Inflammatory macrophage (primary cell): ENCODE data around the gene SMAD6.
A peak's percentile ranks its signal among the peaks of the same experiment; 100 is the strongest.
"Not testable (repeated sequence)": the region's sequence is repeated elsewhere in the genome, so short reads cannot be mapped to it uniquely, and the experiment has no call there.

Source experiments
- DNase-seq, 2 donors: peaks; one replicate each; pipeline ENCODE4 v3.0.0-alpha.2; 2020 to 2022

The SMAD6 gene

DNA sequence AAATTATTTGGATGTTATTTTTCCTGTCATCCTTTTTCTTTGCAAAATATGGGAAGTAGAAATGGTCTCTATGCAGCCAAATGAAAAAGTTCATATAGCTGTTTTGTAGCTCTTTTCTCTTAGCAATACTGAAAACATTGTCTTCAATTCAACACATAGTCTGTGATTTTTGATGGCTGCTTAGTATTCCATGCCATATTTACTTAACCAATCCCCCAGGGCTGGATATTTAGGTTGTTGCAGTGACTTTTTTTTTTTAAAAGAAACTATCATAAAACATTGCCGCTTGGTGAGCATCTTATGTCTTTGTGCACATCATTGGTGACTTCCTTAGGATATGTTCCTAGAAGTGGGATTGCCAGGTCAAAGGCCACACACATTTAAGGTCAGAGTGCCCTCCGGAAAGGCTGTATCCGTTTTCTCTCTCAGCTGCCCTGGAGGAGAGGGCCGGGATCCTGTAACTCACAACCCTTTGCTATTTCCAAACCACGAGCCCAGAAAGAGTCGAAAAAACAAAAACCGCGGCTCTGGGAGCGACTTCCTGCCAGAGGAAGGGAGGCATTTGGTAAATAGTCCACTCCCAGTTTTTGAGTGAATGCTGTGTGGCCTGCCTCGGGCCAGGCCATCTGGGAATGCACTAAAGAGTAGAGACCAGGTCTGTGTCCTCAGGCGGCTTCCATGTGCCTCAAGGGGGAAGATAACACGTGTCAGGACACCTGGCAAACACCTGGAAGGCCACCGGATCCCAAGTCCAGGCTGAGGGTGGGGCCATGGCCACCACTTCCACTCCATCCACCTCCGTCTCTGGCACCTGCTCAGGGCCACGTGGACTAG is 41.9 kb downstream of the SMAD6 start:
- DNase-seq = no peak

GRCh38 chr15:66744610-66745279 is 42.7 kb downstream of the SMAD6 start:
- no peak for DNase-seq

DNA sequence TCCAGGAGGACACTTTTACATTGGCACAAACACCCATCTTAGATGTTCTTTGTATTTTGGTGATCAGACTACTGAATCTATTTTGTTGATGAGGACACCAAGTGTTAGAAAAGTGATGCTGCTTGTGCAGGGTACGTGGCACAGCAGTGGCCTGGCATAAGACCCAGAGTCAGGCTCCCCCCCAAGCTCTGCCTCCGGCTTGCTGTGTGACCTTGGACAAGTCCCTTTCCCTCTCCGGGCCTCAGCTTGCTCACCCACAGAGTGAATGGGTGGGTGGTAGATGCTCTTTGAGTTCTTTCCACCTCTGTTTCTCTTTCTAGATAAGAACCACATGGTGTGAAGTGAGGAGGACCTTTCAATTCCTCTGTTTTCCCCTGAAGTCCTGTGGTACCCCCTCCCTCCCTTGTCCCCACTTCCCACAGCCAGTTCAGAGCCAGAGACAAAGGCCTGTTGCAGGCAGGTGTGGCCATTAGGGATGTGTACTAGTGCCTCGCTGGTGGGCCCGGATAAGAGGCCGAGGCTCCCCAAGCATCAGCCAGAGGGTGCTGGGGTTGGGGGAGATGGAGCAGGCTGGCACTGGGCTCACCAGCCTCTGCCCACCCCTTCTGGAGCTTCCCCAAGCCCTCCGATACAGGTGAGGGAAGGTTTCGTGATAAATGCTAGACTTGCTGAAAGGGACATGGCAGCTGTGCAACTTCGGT is 43.6 kb downstream of the SMAD6 start:
- no peak for DNase-seq

GRCh38 chr15:66746231-66746605 is 44.2 kb downstream of the SMAD6 start:
- peak in 1 of 2 donors; percentile 35 for DNase-seq

DNA sequence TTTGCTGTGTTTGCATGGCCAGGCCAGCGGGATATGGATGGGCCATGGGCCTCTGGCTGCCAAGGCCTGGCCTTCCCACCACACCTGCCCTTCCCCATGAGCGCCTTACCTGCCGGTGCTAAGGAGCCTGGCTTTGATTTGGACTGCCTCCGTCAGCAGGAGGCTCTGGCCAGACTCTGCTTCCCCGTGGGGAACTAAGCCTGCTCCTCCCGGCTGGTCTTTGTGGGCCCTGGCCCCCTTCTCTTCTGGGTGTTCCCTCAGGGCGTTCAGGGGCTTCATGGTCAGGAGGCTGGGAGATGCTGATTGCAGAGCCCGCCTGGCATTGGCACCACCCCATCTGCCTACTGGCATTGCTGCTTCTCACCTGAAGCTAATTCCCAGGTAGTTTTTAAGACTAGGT is 45.2 kb downstream of the SMAD6 start:
- DNase-seq = no peak

- DNase-seq = no peak
Observed at GRCh38 chr15:66747886-66748707, 46.1 kb downstream of the SMAD6 start.

DNA sequence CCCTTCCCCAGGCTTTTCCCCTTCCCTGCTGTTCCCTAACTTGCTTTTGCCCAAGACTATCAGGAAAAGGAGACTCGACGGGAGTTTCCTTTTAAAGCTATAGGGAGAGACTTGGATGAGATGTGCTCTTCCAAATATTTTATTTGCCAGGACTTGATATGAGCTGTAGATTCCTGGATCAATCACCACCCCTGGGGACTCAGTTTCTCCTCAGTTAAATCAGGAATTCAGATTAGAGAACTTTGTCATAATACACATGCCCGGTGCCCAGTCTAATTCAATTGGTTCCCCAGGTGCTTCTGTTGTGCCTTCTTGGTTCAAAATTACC is 46.6 kb downstream of the SMAD6 start:
- DNase-seq = no peak

DNA sequence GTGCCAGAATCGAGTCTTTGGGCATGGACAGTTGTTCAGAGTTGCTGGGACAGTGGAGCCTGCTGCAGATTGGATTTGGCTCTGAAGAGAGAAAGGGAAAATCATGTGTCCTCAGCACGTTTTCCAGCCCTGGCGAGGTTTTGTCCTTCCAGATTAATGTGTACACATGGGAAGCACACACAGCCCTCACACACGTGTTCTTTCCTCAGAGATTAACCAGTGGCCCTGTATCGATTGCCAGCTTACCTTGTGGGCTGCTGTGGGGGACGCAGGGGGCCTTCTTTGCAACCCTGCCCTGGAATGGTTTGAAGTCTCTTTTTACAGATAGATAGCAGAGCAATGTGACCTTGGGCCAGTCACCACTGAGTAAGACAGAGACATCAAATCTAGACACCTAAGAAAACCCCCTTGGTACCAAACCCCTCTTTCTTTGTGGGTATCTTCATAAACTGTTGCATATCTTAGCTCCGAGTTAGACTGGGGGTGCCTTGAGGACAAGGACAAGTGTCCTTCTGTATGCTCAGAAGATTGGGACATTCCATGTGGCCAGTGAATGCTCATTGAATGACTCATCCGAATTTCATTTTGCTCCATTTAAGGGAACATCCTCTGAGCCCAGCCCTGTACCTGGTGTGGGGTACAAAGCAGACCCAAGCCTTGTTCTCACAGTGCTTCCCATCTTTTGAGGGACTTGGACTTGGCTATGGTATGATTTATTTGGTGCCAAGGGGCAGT is 48.0 kb downstream of the SMAD6 start:
- DNase-seq = no peak

- no peak for DNase-seq
Observed at GRCh38 chr15:66750609-66751008, 48.6 kb downstream of the SMAD6 start.

- DNase-seq = peak; percentile 24 to 64
Observed at GRCh38 chr15:66751579-66751978, 49.5 kb downstream of the SMAD6 start.

GRCh38 chr15:66752078-66752477 is 50.0 kb downstream of the SMAD6 start:
- no peak for DNase-seq

DNA sequence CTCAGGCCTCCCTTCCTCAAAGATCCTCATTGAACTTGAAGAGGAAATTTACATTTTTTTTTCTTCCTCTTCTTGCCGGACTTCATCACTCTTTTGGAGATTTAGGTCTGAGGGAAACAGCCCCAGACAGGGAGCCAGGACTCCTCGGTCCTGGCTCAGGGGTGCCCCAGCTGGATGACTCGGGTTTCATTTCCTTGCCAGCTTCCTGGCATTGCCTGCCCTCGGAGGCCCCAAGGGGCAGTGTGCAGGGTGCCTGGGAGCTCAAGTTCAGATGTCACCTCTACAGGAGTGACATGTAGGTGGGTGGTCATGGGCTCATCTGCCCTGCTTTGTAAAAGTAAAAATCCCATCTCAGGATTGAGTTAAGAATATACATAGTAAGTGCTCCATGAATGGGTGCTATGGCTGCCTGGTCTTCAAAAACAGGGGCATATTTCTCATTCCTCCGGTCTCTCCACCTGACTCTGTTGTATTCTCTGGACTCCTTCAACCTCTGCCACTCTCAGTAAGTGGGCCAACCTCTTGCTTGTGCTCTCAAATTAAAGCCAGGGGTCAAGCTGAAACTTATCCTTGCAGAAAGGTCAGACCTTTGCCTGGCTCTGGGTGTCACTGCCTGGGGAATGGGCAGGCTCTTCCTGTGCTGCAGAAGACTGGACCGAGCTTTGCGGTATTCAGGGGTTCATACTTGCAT is 51.8 kb downstream of the SMAD6 start:
- no peak for DNase-seq

DNA sequence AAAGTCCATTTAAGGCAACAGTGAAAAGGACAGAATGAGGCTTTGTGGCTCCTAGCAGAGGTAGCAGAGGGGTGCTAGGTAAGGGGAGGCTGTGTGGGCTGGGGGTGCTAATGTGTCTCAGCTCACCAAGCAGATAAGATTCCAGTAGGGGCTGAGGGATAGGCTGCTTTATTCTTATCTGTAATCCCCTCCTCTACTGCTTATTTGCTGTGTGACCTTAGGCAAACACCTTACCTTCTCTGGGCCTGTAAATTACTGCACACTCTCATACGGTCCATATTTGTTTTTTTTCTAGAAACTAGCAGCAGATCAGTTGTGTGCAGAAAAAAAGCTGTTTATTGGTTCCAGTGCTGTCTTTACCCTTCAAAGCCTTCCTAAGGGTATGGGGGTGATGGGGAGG is 52.8 kb downstream of the SMAD6 start:
- DNase-seq = no peak

- DNase-seq = no peak
Observed at GRCh38 chr15:66755298-66756068, 53.4 kb downstream of the SMAD6 start.

- no peak for DNase-seq
Observed at GRCh38 chr15:66756295-66756694, 54.3 kb downstream of the SMAD6 start.

DNA sequence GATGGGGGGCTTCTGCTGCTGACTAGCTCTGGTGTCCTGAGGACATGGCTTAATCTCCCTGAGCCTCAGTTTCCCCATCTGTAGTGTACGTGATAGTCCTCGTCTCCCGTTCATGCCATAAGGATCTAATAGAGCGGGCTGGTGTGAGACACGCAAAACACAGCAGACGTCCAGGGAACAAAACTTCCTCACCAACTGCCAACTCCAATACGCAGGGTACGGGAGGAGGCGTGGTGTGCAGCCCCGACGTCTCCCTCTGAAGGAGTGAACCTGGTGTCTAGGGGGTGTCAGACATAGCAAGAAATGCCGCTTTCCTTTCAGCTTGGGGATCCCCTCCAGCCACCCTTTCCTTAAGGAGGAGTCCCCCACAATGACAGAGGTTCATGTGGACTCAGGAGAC is 55.0 kb downstream of the SMAD6 start:
- DNase-seq = no peak

DNA sequence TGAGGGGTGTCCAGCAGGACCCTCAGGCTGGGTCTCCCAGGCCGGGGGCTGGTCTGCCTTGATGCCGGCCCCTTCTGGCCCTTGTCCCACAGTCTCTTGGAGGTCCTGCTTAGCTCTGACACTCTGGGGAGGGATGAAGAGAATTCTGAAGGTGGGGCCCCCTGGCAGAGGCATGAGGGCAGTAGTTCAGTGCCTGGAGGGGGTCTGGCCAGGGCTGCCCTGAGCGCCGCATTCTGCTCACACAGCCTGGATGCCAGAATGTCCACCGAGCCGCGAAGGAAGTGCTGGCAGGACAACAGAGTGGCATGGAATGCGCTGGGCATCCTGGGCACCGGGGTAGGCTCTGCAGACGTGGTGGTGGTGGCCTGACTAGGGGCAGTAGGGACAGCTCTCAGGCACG is 55.5 kb downstream of the SMAD6 start:
- DNase-seq = no peak

- DNase-seq = not testable (repeated sequence)
Observed at GRCh38 chr15:66758217-66758616, 56.2 kb downstream of the SMAD6 start.

DNA sequence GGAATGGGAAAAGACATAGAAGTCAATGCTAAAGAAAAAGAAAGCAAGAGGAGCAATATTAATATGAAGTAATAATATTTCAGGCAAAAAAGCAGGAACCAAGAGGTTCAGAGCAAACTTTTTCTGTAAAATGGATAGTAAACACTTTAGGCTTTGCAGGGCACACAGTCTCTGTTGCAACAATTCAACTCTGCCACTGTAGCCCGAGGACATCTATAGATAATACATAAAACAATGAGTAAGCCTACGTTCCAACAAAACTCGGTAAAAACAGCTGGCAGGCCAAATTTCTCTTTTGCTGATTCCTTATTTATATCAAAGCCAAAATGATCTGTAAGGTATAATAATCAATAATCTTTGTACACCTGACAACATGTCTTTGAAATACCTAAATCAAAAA is 56.8 kb downstream of the SMAD6 start:
- no peak for DNase-seq

- DNase-seq = no peak
Observed at GRCh38 chr15:66760097-66760967, 58.3 kb downstream of the SMAD6 start.
